H1 (cell line): ENCODE data around the gene HUWE1.

Source experiments
- BACH1 ChIP-seq: IDR thresholded peaks from 2 replicates; pipeline ENCODE4 v1.6.1; 2012; ENCODE audit warnings: low read length, improper control_type of control experiment
- CREB1 ChIP-seq: IDR thresholded peaks from 2 replicates; pipeline ENCODE4 v1.6.1; 2012; ENCODE audit warnings: inconsistent platforms
- EP300 ChIP-seq, 2 experiments: IDR thresholded peaks; 1 replicate in 1 of 2; 2 replicates in 1 of 2; pipeline ENCODE4 v1.6.1; 2011 to 2012; ENCODE audit warnings: low read depth in 2 of 2, low read length in 2 of 2, mild to moderate bottlenecking in 2 of 2, borderline replicate concordance in 1 of 2, inconsistent platforms in 1 of 2, moderate library complexity in 1 of 2
- EZH2 ChIP-seq: fragments of 200-600 bp; sonication (generic); IDR thresholded peaks from 2 replicates; pipeline ENCODE4 v1.7.1; 2012; ENCODE audit warnings: low read depth, mild to moderate bottlenecking, moderate library complexity, low read length, inconsistent platforms; ENCODE audit not compliant: severe bottlenecking
- FOSL1 ChIP-seq: IDR thresholded peaks from 2 replicates; pipeline ENCODE4 v1.6.1; 2011; ENCODE audit warnings: mild to moderate bottlenecking, low read depth, low read length, moderate library complexity; ENCODE audit not compliant: insufficient read depth
- NRF1 ChIP-seq: IDR thresholded peaks from 2 replicates; pipeline ENCODE4 v1.6.1; 2011; ENCODE audit warnings: mild to moderate bottlenecking, low read depth, low read length, improper control_type of control experiment
- RAD21 ChIP-seq, 2 experiments: IDR thresholded peaks in 1 of 2; conservative IDR thresholded peaks in 1 of 2; 2 replicates each; pipeline ENCODE4 v1.6.1; 2011; ENCODE audit warnings: low read depth in 2 of 2, low read length in 2 of 2, improper control_type of control experiment in 1 of 2, inconsistent platforms in 1 of 2, mild to moderate bottlenecking in 1 of 2, moderate library complexity in 1 of 2
- RFX5 ChIP-seq: IDR thresholded peaks from 2 replicates; pipeline ENCODE4 v1.6.1; 2011; ENCODE audit warnings: low read depth, low read length, improper control_type of control experiment, borderline replicate concordance
- SUZ12 ChIP-seq: fragments of 200-600 bp; sonication (generic); IDR thresholded peaks from 2 replicates; pipeline ENCODE4 v1.6.1; 2012; ENCODE audit warnings: mild to moderate bottlenecking, inconsistent platforms, low read length, moderate library complexity, mixed read lengths
- TF ChIP-seq, protein P1 (sequence below): IDR thresholded peaks from 2 replicates; pipeline ENCODE4 v1.6.1; 2012; ENCODE audit warnings: inconsistent platforms
- TF ChIP-seq, protein P2 (sequence below): IDR thresholded peaks from 2 replicates; pipeline ENCODE4 v1.6.1; 2012; ENCODE audit warnings: low read length, inconsistent platforms
- TF ChIP-seq, protein P3 (sequence below), 3 experiments: IDR thresholded peaks; 1 replicate in 2 of 3; 2 replicates in 1 of 3; pipeline versions ENCODE4 v1.5.1 to v1.6.1; 2011; ENCODE audit warnings: low read length in 3 of 3, mild to moderate bottlenecking in 3 of 3, inconsistent platforms in 2 of 3, low read depth in 1 of 3, moderate library complexity in 1 of 3; ENCODE audit not compliant: insufficient read depth in 1 of 3; ENCODE audit errors: control extremely low read depth in 1 of 3

DNA sequence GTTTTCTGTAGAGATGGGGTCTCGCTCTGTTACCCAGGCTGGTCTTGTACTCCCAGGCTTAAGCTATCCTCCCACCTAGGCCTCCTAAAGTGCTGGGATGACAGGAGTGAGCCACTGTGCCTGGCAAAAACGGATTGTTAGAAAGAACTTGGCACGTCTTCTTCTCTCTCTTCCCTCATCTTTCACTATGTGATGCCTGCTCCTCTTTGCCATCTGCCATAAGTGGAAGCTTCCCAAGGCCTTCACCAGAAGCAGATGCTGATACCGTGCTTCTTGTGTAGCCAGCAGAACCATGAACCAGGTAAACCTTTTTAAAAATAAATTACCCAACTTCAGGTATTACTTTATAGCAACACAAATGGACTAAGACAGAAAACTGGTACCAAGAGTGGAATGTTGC lies 36.9 kb upstream of the HUWE1 start:
- TF ChIP-seq FOSL1, result no peak
- TF ChIP-seq, protein P1, sequence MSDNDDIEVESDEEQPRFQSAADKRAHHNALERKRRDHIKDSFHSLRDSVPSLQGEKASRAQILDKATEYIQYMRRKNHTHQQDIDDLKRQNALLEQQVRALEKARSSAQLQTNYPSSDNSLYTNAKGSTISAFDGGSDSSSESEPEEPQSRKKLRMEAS, result no peak
- TF ChIP-seq RFX5, result no peak
- no peak for TF ChIP-seq RAD21 (IDR thresholded peaks at IDR 0.05 in 1 of 2, conservative IDR thresholded peaks at IDR 0.05 in 1 of 2; ENCODE audit: low read depth in 2 of 2, low read length in 2 of 2)
- TF ChIP-seq, protein P2, sequence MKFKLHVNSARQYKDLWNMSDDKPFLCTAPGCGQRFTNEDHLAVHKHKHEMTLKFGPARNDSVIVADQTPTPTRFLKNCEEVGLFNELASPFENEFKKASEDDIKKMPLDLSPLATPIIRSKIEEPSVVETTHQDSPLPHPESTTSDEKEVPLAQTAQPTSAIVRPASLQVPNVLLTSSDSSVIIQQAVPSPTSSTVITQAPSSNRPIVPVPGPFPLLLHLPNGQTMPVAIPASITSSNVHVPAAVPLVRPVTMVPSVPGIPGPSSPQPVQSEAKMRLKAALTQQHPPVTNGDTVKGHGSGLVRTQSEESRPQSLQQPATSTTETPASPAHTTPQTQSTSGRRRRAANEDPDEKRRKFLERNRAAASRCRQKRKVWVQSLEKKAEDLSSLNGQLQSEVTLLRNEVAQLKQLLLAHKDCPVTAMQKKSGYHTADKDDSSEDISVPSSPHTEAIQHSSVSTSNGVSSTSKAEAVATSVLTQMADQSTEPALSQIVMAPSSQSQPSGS, result no peak
- no peak for TF ChIP-seq EZH2
- TF ChIP-seq CREB1, result no peak
- TF ChIP-seq BACH1, result no peak
- TF ChIP-seq, protein P3, sequence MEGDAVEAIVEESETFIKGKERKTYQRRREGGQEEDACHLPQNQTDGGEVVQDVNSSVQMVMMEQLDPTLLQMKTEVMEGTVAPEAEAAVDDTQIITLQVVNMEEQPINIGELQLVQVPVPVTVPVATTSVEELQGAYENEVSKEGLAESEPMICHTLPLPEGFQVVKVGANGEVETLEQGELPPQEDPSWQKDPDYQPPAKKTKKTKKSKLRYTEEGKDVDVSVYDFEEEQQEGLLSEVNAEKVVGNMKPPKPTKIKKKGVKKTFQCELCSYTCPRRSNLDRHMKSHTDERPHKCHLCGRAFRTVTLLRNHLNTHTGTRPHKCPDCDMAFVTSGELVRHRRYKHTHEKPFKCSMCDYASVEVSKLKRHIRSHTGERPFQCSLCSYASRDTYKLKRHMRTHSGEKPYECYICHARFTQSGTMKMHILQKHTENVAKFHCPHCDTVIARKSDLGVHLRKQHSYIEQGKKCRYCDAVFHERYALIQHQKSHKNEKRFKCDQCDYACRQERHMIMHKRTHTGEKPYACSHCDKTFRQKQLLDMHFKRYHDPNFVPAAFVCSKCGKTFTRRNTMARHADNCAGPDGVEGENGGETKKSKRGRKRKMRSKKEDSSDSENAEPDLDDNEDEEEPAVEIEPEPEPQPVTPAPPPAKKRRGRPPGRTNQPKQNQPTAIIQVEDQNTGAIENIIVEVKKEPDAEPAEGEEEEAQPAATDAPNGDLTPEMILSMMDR (IDR thresholded peaks at IDR 0.05; ENCODE audit: control extremely low read depth in 1 of 3, insufficient read depth in 1 of 3, low read depth in 1 of 3, low read length in 3 of 3), result no peak
- no peak for TF ChIP-seq SUZ12
- no peak for TF ChIP-seq EP300 (IDR thresholded peaks at IDR 0.05; ENCODE audit: borderline replicate concordance in 1 of 2, low read depth in 2 of 2, low read length in 2 of 2)
- TF ChIP-seq NRF1, result no peak
